Measurements from ENCODE around the gene MREG.

Gene MREG

GRCh38 chr2:216013080-216013909 lies at the start of gene MREG:
TSS of gene MREG (minus strand) at chr2:216013551. CDS start at chr2:216013327, 224 bp downstream.
- DNase-seq, result peak; percentile 39

GRCh38 chr2:216059233-216059834 lies 46.0 kb upstream of the MREG start:
- no peak for DNase-seq

GRCh38 chr2:216057688-216058193 lies 44.4 kb upstream of the MREG start:
- DNase-seq, result peak; percentile 76

DNA sequence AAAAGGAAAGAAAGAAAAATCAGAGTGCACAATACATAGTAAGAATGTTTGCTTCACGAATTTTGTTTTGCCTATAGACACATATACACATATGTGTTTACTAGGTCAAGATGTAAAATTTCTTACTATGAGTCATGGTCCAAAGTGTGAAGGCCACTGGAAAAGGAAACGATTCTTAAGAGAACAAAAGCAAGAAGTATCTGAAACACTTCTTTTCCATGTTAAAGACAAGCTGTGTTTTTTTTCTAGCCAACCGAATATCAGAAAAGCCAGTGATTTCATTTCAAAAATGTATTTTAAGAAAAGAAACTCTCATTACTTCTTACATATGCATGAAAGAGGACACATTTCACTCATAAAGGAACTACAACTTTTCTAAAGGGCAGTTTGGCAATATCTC lies 43.4 kb upstream of the MREG start:
- peak; percentile 40 for DNase-seq

DNA sequence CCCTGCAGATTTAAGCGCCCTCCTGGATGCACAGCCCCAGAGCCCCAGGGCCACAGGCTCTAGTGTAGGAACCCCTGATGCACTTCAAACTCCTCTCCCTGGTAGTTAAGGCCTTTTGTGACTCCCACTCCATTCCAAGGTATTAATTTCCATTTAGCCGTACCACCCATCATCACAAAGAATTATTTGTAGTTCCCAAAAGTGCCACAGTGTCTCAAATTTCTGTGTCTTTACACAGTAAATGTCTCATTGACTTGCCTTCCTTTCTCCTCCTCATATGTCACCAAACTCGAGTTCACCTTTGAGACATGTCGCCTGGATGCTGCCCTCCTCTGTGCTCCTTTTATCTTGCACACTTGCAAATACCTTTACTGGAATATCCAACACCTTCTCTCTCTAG lies 42.3 kb upstream of the MREG start:
- no peak for DNase-seq

DNA sequence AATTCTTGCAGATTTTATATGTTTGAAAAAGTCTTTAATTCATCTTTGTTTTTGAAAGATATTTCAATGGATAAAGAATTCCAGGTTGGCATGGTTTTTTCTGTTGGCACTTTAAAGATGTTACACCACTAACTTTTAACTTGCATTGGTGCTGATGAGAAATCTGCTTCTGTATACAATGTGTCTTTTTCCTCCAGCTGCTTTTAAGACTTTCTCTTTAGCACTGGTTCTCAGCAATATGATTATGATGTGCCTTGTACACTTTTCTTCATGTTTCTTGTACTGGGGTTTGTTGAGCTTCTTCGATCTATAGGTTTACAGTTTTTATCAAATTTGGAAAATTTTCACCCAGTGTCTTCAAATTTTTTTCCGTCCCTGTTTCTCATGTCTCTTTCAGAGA lies 39.1 kb upstream of the MREG start:
- DNase-seq, result no peak

DNA sequence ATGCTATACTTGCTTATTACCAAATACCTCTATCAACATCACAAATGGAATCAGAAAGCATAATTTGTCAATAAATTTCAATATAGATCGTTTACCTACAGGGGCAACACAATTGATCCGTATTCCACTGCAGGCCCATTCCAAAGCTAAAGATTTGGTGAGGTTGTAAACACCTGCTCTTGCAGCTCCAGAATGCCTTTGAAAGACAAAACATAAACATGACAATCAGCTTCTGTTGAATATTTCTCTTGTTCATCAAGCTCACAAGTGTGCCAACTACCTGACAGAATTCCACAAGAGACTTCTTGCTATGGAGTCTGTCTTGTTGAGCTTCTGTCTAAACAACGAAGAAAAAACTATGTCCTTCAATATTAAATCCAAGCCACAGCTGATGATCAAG lies 38.0 kb upstream of the MREG start:
- DNase-seq, result no peak

- DNase-seq, result no peak
Measured at GRCh38 chr2:216049452-216049851, 36.1 kb upstream of the MREG start.

- no peak for DNase-seq
Measured at GRCh38 chr2:216047397-216047796, 34.0 kb upstream of the MREG start.

DNA sequence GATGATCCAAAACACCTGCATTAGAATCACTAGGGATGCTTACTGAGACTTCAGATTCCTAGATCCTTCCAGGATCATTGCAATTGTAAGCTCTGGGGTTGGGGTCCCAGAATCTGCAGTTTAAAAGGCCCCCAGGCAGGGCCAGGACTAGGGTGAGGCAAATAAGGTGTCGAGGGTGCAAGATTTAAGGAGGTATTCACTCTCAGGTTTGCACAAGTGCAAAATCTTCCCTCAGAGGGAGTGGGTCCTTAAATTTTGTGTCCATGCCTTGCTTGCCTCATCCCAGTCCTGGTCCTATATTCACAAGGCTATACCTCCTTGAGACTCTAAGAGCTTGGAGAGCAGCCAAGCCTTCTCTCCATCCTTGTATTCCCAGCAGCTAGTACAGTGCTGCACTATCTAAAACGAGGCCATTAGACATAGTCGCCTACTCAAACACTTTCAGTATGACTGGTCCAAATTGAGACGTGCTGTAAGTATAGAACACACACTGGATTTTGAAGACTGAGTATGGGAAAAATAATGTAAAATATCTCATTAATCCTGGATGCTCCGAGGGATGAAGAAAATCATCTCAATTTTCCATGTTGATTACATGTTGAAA lies 31.6 kb upstream of the MREG start:
- DNase-seq, result no peak

DNA sequence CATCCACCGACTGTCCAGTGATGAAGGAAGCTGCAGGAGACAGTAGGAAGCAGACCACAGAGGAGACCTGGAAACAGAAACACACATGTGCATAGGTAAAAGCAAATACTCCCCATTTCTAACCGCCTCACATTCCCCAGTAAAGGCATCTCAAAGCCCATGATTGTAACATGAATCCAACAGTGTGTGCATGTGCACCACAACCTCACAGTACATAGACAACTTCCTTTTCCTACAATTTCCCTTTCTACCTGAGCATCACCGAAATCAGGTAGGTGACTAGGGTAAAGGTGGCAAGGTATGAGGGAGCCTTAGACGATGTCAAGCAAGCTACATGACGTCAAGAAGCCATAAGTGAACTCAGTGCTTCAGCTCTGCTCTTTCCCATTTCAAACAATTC lies 30.6 kb upstream of the MREG start:
- no peak for DNase-seq

GRCh38 chr2:216041438-216041837 lies 28.1 kb upstream of the MREG start:
- no peak for DNase-seq

GRCh38 chr2:216039918-216040317 lies 26.6 kb upstream of the MREG start:
- no peak for DNase-seq

DNA sequence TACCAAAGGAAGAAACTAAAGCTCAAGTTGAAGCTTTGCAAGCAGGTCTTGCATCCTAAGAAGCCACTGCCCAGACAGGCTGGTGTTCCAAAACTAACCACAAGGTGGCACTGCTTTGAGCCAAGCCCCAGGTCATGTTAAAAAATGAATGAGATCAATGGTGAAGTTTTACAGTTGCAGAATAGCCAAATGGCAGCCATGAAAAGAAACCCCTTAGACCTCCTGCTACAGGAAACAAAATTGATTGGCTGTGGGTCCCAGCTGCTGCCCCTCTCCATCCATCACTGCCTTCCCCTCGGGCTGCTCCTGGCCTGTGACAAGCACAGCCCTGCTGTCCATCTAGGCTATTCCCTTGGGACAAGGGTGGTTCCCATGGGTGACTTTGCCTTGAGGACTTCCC lies 20.7 kb upstream of the MREG start:
- peak; percentile 35 for DNase-seq

- no peak for DNase-seq
Measured at GRCh38 chr2:216033403-216033802, 20.1 kb upstream of the MREG start.

- no peak for DNase-seq
Measured at GRCh38 chr2:216031960-216032689, 18.8 kb upstream of the MREG start.

- no peak for DNase-seq
Measured at GRCh38 chr2:216030216-216030615, 16.9 kb upstream of the MREG start.

GRCh38 chr2:216029416-216030129 lies 16.2 kb upstream of the MREG start:
- no peak for DNase-seq

GRCh38 chr2:216024779-216025336 lies 11.5 kb upstream of the MREG start:
- no peak for DNase-seq

GRCh38 chr2:216023055-216023648 lies 9.8 kb upstream of the MREG start:
- DNase-seq, result peak; percentile 43

GRCh38 chr2:216021768-216022565 lies 8.6 kb upstream of the MREG start:
- DNase-seq, result no peak
